Uterus (tissue), 2 donors: ENCODE results near the gene ACCSL.

Experiments used
- POLR2A ChIP-seq, 2 donors: fragments of 450-650 bp; IDR thresholded peaks; one replicate each; pipeline ENCODE4 v1.6.1; 2016; ENCODE audit warnings: antibody characterized with exemption in 2 of 2, mild to moderate bottlenecking in 1 of 2, moderate library complexity in 1 of 2
- TF ChIP-seq, protein P1 (sequence below), 4 experiments: fragments of 200-600 bp in 2 of 4; fragments of 450-650 bp in 2 of 4; sonication (generic) in 2 of 4; IDR thresholded peaks; one replicate each; pipeline ENCODE4 v1.5.1; 2016 to 2019; ENCODE audit warnings: antibody characterized with exemption in 4 of 4, mild to moderate bottlenecking in 2 of 4, moderate library complexity in 1 of 4

DNA sequence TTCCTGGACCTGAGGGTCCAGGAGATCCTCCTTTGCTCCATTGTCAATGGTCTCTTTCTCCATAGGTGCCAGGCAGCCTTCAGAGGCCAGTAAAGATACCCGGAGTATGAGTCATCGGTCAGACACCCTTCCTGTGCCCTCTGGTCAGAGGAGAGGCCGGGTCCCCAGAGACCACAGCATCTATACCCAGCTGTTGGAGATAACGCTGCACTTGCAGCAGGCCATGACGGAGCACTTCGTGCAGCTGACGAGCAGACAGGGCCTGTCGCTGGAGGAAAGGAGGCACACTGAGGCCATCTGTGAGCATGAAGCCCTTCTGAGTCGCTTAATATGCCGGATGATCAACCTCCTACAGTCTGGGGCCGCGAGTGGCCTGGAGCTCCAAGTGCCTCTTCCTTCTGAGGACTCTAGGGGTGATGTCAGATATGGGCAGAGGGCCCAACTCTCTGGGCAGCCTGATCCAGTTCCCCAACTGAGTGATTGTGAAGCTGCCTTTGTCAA lies at the start of gene ACCSL:
- TF ChIP-seq POLR2A (IDR thresholded peaks at IDR 0.05): no peak
- TF ChIP-seq, protein P1, sequence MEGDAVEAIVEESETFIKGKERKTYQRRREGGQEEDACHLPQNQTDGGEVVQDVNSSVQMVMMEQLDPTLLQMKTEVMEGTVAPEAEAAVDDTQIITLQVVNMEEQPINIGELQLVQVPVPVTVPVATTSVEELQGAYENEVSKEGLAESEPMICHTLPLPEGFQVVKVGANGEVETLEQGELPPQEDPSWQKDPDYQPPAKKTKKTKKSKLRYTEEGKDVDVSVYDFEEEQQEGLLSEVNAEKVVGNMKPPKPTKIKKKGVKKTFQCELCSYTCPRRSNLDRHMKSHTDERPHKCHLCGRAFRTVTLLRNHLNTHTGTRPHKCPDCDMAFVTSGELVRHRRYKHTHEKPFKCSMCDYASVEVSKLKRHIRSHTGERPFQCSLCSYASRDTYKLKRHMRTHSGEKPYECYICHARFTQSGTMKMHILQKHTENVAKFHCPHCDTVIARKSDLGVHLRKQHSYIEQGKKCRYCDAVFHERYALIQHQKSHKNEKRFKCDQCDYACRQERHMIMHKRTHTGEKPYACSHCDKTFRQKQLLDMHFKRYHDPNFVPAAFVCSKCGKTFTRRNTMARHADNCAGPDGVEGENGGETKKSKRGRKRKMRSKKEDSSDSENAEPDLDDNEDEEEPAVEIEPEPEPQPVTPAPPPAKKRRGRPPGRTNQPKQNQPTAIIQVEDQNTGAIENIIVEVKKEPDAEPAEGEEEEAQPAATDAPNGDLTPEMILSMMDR (IDR thresholded peaks at IDR 0.05): no peak
